A673 (cell line): Measurements from ENCODE around the gene USP32. TPM values are rescaled to one million over a fixed set of nuclear protein-coding genes. Genes with fewer than 3 reads are reported as not detected.
A peak's percentile ranks its signal among the peaks of the same experiment; 100 is the strongest.

Experiments
- BruUV-seq: library from RNA; stranded (reverse); fragments of 400-500 nt; replicated peaks from 2 replicates; lab custom pipeline; 2021; lab: Mats Ljungman, UMichigan
- CTCF ChIA-PET: fragments of 300-600 bp; sonication (Branson Sonifier 250); formaldehyde crosslinking; loops from one replicate; lab custom pipeline; 2022; ENCODE audit warnings: antibody characterized with exemption; lab: Charles Lee
- POLR2A ChIA-PET: fragments of 300-600 bp; sonication (Branson Sonifier 250); formaldehyde crosslinking; loops from one replicate; lab custom pipeline; 2022; ENCODE audit warnings: antibody characterized with exemption; ENCODE audit not compliant: low non-redundant PET; lab: Charles Lee
- DNase-seq: peaks from one replicate; pipeline ENCODE4 v3.0.0-alpha.2; 2015; ENCODE audit warnings: low spot score
- H3K27ac ChIP-seq: fragments of 200-600 bp; sonication (generic); 2 replicates; pipeline ENCODE4 v1.5.1; 2016; ENCODE audit warnings: mixed run types, low read depth, mild to moderate bottlenecking, mixed read lengths, antibody characterized with exemption, low read length; ENCODE audit not compliant: poor library complexity, severe bottlenecking
- H3K27me3 ChIP-seq: fragments of 200-600 bp; sonication (generic); replicated peaks from 2 replicates; pipeline ENCODE4 v1.6.1; 2017; ENCODE audit warnings: mixed run types, low read depth, mild to moderate bottlenecking, mixed read lengths, antibody characterized with exemption, low read length; ENCODE audit not compliant: insufficient read depth, poor library complexity
- H3K36me3 ChIP-seq: fragments of 200-600 bp; sonication (generic); 2 replicates; pipeline ENCODE4 v1.6.1; 2016; ENCODE audit warnings: mixed run types, mild to moderate bottlenecking, mixed read lengths, antibody characterized with exemption, low read length; ENCODE audit not compliant: insufficient read depth, poor library complexity, severe bottlenecking
- H3K4me1 ChIP-seq: fragments of 200-600 bp; sonication (generic); 2 replicates; pipeline ENCODE4 v1.6.1; 2017; ENCODE audit warnings: mixed run types, mild to moderate bottlenecking, mixed read lengths, antibody characterized with exemption, low read length; ENCODE audit not compliant: insufficient read depth, poor library complexity, severe bottlenecking
- H3K4me3 ChIP-seq: fragments of 200-600 bp; sonication (generic); 2 replicates; pipeline ENCODE4 v1.5.1; 2016; ENCODE audit warnings: low read depth, mixed run types, mild to moderate bottlenecking, mixed read lengths, low read length; ENCODE audit not compliant: poor library complexity, severe bottlenecking
- H3K9me3 ChIP-seq: fragments of 200-600 bp; sonication (generic); 2 replicates; pipeline ENCODE4 v1.6.1; 2016; ENCODE audit warnings: mixed run types, low read depth, mild to moderate bottlenecking, mixed read lengths, antibody characterized with exemption, low read length; ENCODE audit not compliant: poor library complexity, severe bottlenecking
- EZH2 ChIP-seq: fragments of 200-600 bp; sonication (generic); IDR thresholded peaks from 2 replicates; pipeline ENCODE4 v1.6.1; 2017; ENCODE audit warnings: borderline replicate concordance, low read depth, mild to moderate bottlenecking, mixed read lengths, antibody characterized with exemption, low read length; ENCODE audit not compliant: poor library complexity, severe bottlenecking
- intact Hi-C: fragments of 100-400 bp; cut with micrococcal nuclease; formaldehyde crosslinking; loops from one replicate; pipeline ENCODE4 v1.10.0; 2022; ENCODE audit not compliant: unreplicated experiment
- total RNA-seq: library from RNA; stranded (reverse); gene quantifications from 2 replicates; pipeline ENCODE4 v1.2.3, GENCODE V29; 2021
- TF ChIP-seq, protein P1 (sequence below): fragments of 300-800, 200-600 bp; sonication (generic); conservative IDR thresholded peaks from 2 replicates; pipeline ENCODE4 v1.5.1; 2017; ENCODE audit warnings: low read depth, mild to moderate bottlenecking, antibody characterized with exemption, low read length, moderate library complexity, mixed read lengths

The USP32 gene
- total RNA-seq, 1 experiment from 2014 or later = 54.8 TPM

DNA sequence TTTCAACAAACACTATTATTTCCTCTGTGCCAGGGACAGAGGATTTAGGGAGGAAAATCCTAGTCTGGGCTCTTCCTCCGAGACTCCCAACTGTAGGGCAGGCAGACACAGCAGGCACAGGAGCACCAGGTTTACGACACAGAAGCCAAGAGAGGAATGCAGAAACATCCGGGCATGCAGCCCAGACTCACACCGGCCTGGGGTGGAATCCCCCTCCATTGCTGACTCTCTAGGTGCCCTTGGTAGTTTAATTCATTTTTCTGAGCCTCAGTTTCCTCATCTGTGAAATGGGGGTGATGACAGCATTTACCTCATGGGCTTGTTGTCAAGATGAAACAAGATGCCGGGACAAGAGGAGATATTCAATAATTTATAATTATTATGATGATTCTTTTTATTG lies 227.2 kb downstream of the USP32 start:
- Histone ChIP-seq H3K4me1 (no peaks in the 10 kb centered on the region), H3K27me3 (no peaks in the 10 kb centered on the region), H3K4me3 (no peak overlapping the region), H3K9me3 (no peaks in the 10 kb centered on the region), H3K36me3 (no peaks in the 10 kb centered on the region), H3K27ac (no peak overlapping the region)
- CTCF ChIA-PET = no interaction called here
- POLR2A ChIA-PET = no interaction called here
- no peak for DNase-seq
- TF ChIP-seq, protein P1, sequence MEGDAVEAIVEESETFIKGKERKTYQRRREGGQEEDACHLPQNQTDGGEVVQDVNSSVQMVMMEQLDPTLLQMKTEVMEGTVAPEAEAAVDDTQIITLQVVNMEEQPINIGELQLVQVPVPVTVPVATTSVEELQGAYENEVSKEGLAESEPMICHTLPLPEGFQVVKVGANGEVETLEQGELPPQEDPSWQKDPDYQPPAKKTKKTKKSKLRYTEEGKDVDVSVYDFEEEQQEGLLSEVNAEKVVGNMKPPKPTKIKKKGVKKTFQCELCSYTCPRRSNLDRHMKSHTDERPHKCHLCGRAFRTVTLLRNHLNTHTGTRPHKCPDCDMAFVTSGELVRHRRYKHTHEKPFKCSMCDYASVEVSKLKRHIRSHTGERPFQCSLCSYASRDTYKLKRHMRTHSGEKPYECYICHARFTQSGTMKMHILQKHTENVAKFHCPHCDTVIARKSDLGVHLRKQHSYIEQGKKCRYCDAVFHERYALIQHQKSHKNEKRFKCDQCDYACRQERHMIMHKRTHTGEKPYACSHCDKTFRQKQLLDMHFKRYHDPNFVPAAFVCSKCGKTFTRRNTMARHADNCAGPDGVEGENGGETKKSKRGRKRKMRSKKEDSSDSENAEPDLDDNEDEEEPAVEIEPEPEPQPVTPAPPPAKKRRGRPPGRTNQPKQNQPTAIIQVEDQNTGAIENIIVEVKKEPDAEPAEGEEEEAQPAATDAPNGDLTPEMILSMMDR = no peak
- no peak for TF ChIP-seq EZH2
- BruUV-seq = no TSS peak
- intact Hi-C loops = no loop called here

DNA sequence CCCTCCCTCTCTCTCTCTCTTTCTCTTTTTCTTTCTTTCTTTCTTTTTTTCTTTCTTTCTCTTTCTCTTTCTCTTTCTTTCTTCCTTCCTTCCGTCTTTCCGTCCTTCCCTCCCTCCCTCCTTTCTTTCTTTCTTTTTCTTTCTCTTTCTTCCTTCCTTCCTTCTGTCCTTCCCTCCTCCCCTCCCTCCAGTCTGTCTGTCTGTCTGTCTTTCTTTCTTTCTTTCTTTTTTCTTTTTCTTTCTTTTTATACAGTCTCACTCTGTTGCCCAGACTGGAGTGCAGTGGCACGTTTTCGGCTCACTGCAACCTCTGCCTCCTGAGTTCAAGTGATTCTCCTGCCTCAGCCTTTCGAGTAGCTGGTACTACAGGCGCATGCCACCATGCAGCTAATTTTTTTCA lies 227.8 kb downstream of the USP32 start:
- TF ChIP-seq, protein P1 = no peak
- no peak for TF ChIP-seq EZH2
- Histone ChIP-seq H3K9me3 (no peaks in the 10 kb centered on the region), H3K27ac (no peak overlapping the region), H3K4me1 (no peaks in the 10 kb centered on the region), H3K27me3 (no peaks in the 10 kb centered on the region), H3K36me3 (no peaks in the 10 kb centered on the region), H3K4me3 (no peak overlapping the region)
- ChIA-PET POLR2A (no interaction called here), CTCF (no interaction called here)
- intact Hi-C loops = no loop called here
- no peak for DNase-seq
- no TSS peak for BruUV-seq

GRCh38 chr17:60163108-60163784 lies 228.7 kb downstream of the USP32 start:
- CTCF ChIA-PET = interaction anchor here (0.5 to 0.6 kb wide), 2 partner anchors 68 to 266 kb away, joined by 3 to 5 read pairs; no protein-coding TSS in a partner anchor
- POLR2A ChIA-PET = interaction anchor here (0.6 kb wide), 1 partner anchor 406 kb away, joined by 18 read pairs; no protein-coding TSS in a partner anchor
- no peaks in the 10 kb centered on the region for H3K4me1 ChIP-seq
- no peak for DNase-seq
- no TSS peak for BruUV-seq
- no peak overlapping the region for H3K27ac ChIP-seq
- H3K9me3 ChIP-seq = no peaks in the 10 kb centered on the region
- no peak for TF ChIP-seq EZH2
- TF ChIP-seq, protein P1 = peak; percentile 46
- no peaks in the 10 kb centered on the region for H3K27me3 ChIP-seq
- intact Hi-C loops = no loop called here
- H3K36me3 ChIP-seq = no peaks in the 10 kb centered on the region
- H3K4me3 ChIP-seq = no peak overlapping the region
